Neural crest cell (in vitro differentiated cells): Measurements from ENCODE around the gene SORCS2. TPM values are rescaled to one million over a fixed set of nuclear protein-coding genes. Genes with fewer than 3 reads are reported as not detected.

ENCODE experiments used
- DNase-seq: peaks from one replicate; pipeline ENCODE4 v3.0.0; 2021; ENCODE audit warnings: low read depth, mixed read lengths, low spot score
- H3K27ac Mint-ChIP-seq: one replicate; pipeline ENCODE4 v1.8.0; 2021; ENCODE audit warnings: mild to moderate bottlenecking, mixed read lengths; ENCODE audit not compliant: unreplicated experiment
- H3K27me3 Mint-ChIP-seq: 2 replicates; pipeline ENCODE4 v1.8.0; 2021; ENCODE audit warnings: low read depth, mild to moderate bottlenecking, mixed read lengths
- H3K36me3 Mint-ChIP-seq: 2 replicates; pipeline ENCODE4 v1.8.0; 2021; ENCODE audit warnings: low read depth, mild to moderate bottlenecking, mixed read lengths
- H3K4me1 Mint-ChIP-seq: 2 replicates; pipeline ENCODE4 v1.8.0; 2021; ENCODE audit warnings: mixed read lengths
- H3K4me3 Mint-ChIP-seq: one replicate; pipeline ENCODE4 v1.8.0; 2021; ENCODE audit warnings: mild to moderate bottlenecking, mixed read lengths
- H3K9me3 Mint-ChIP-seq: 2 replicates; pipeline ENCODE4 v1.8.0; 2021; ENCODE audit warnings: mixed read lengths
- CTCF ChIP-seq: fragments of 200-600 bp; sonication (generic); conservative IDR thresholded peaks from 2 replicates; pipeline ENCODE4 v1.5.0; 2021; ENCODE audit warnings: antibody characterized with exemption, mild to moderate bottlenecking
- total RNA-seq: library from RNA; stranded (reverse); gene quantifications from 2 replicates; pipeline ENCODE4 v1.2.1, GENCODE V29; 2021

SORCS2 gene
- total RNA-seq, 1 donor from 2014 or later, result 1.1 TPM

GRCh38 chr4:7714738-7715137 lies 522.4 kb downstream of the SORCS2 start:
- Mint-ChIP-seq H3K4me1 (peaks cover 16% of the 10 kb centered on the region), H3K36me3 (no peaks in the 10 kb centered on the region), H3K4me3 (no peak overlapping the region), H3K27ac (no peak overlapping the region), H3K27me3 (peaks cover 31% of the 10 kb centered on the region), H3K9me3 (no peaks in the 10 kb centered on the region)
- no peak for TF ChIP-seq CTCF
- DNase-seq, result no peak

GRCh38 chr4:7715271-7716009 lies 523.1 kb downstream of the SORCS2 start:
- DNase-seq, result no peak
- H3K36me3 Mint-ChIP-seq, result no peaks in the 10 kb centered on the region
- no peak overlapping the region for H3K4me3 Mint-ChIP-seq
- H3K4me1 Mint-ChIP-seq, result peaks cover 19% of the 10 kb centered on the region
- peaks cover 38% of the 10 kb centered on the region for H3K27me3 Mint-ChIP-seq
- no peak overlapping the region for H3K27ac Mint-ChIP-seq
- TF ChIP-seq CTCF, result no peak
- no peaks in the 10 kb centered on the region for H3K9me3 Mint-ChIP-seq

- Mint-ChIP-seq H3K9me3 (no peaks in the 10 kb centered on the region), H3K4me1 (peaks cover 12% of the 10 kb centered on the region), H3K36me3 (no peaks in the 10 kb centered on the region), H3K4me3 (no peak overlapping the region), H3K27ac (no peak overlapping the region), H3K27me3 (peaks cover 40% of the 10 kb centered on the region)
- no peak for DNase-seq
- TF ChIP-seq CTCF, result no peak
These were observed 523.8 kb downstream of the SORCS2 start for GRCh38 chr4:7716010-7716721.

GRCh38 chr4:7717161-7717560 lies 524.8 kb downstream of the SORCS2 start:
- H3K9me3 Mint-ChIP-seq, result no peaks in the 10 kb centered on the region
- H3K4me3 Mint-ChIP-seq, result no peak overlapping the region
- no peaks in the 10 kb centered on the region for H3K36me3 Mint-ChIP-seq
- peaks cover 9% of the 10 kb centered on the region for H3K4me1 Mint-ChIP-seq
- peaks cover 42% of the 10 kb centered on the region for H3K27me3 Mint-ChIP-seq
- DNase-seq, result no peak
- H3K27ac Mint-ChIP-seq, result no peak overlapping the region
- no peak for TF ChIP-seq CTCF

- Mint-ChIP-seq H3K4me1 (peaks cover 9% of the 10 kb centered on the region), H3K4me3 (no peak overlapping the region), H3K27me3 (peaks cover 45% of the 10 kb centered on the region), H3K9me3 (no peaks in the 10 kb centered on the region), H3K27ac (no peak overlapping the region), H3K36me3 (no peaks in the 10 kb centered on the region)
- TF ChIP-seq CTCF, result no peak
- no peak for DNase-seq
These were observed 525.7 kb downstream of the SORCS2 start for GRCh38 chr4:7717946-7718490.
